Stromal cell of bone marrow (primary cell): ENCODE data around the gene PYROXD2.

Experiments used
- DNase-seq: peaks from one replicate; pipeline ENCODE4 v3.0.0-alpha.2; 2012; ENCODE audit warnings: low read depth

Gene PYROXD2

GRCh38 chr10:98433881-98434732 is 19.1 kb upstream of the PYROXD2 start:
- DNase-seq: no peak

- no peak for DNase-seq
Observed at GRCh38 chr10:98433371-98433770, 18.4 kb upstream of the PYROXD2 start.

- DNase-seq: no peak
Observed at GRCh38 chr10:98432330-98432729, 17.3 kb upstream of the PYROXD2 start.

- DNase-seq: no peak
Observed at GRCh38 chr10:98431016-98431415, 16.0 kb upstream of the PYROXD2 start.

GRCh38 chr10:98430427-98430826 is 15.4 kb upstream of the PYROXD2 start:
- no peak for DNase-seq

GRCh38 chr10:98429320-98430072 is 14.5 kb upstream of the PYROXD2 start:
- DNase-seq: no peak

- no peak for DNase-seq
Observed at GRCh38 chr10:98427011-98427515, 12.1 kb upstream of the PYROXD2 start.

GRCh38 chr10:98425511-98426352 is 10.8 kb upstream of the PYROXD2 start:
- DNase-seq: no peak

GRCh38 chr10:98424295-98425254 is 9.6 kb upstream of the PYROXD2 start:
- no peak for DNase-seq

GRCh38 chr10:98423691-98424120 is 8.7 kb upstream of the PYROXD2 start:
- DNase-seq: no peak

GRCh38 chr10:98422182-98422581 is 7.2 kb upstream of the PYROXD2 start:
- no peak for DNase-seq

GRCh38 chr10:98420786-98421185 is 5.8 kb upstream of the PYROXD2 start:
- DNase-seq: no peak

GRCh38 chr10:98419469-98420261 is 4.7 kb upstream of the PYROXD2 start:
- DNase-seq: no peak

GRCh38 chr10:98418665-98419468 is 3.9 kb upstream of the PYROXD2 start:
- DNase-seq: no peak

- no peak for DNase-seq
Observed at GRCh38 chr10:98417973-98418664, 3.1 kb upstream of the PYROXD2 start.

- DNase-seq: no peak
Observed at GRCh38 chr10:98417481-98417959, 2.5 kb upstream of the PYROXD2 start.

GRCh38 chr10:98416606-98417388 is 1.8 kb upstream of the PYROXD2 start:
- DNase-seq: no peak

- no peak for DNase-seq
Observed at GRCh38 chr10:98415731-98416119, 743 bp upstream of the PYROXD2 start.
